GM18505 (cell line): ENCODE results near the gene IRF1.

Experiments used
- ATAC-seq: cut with Tn5 transposase; IDR thresholded peaks from one replicate; pipeline ENCODE4 v1.9.1; 2021; ENCODE audit not compliant: unreplicated experiment
- POLR2A ChIP-seq: IDR thresholded peaks from 4 replicates; pipeline ENCODE4 v1.6.1; 2011; ENCODE audit warnings: borderline replicate concordance; ENCODE audit not compliant: insufficient read depth, insufficient read length; ENCODE audit errors: extremely low read depth

Gene IRF1

DNA sequence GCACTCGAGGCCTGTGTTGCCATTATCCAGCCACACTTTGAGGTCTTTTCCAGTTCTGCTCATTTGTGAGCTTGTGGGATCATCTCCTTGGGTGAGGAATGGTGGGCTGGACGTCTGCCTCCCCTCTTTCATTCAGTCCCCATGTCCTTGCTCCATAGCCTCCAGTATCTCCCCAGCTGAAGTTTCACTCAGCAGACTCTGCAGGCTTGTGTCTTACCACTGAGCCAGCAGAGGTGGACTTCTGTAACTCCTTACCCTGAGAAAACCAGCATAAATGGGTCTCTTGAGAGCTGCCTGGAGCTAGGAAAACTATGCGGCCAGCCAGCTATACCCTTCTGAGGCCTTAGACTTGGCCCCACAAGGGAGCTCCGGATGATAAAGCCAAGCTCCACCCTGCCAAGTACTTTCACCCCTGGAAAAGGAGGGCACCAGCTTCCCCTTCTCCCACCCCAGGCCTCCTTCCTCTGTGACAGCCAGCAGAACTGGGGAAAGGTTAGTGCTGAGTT lies 12.2 kb downstream of the IRF1 start:
- ATAC-seq = no peak
- TF ChIP-seq POLR2A = no peak

DNA sequence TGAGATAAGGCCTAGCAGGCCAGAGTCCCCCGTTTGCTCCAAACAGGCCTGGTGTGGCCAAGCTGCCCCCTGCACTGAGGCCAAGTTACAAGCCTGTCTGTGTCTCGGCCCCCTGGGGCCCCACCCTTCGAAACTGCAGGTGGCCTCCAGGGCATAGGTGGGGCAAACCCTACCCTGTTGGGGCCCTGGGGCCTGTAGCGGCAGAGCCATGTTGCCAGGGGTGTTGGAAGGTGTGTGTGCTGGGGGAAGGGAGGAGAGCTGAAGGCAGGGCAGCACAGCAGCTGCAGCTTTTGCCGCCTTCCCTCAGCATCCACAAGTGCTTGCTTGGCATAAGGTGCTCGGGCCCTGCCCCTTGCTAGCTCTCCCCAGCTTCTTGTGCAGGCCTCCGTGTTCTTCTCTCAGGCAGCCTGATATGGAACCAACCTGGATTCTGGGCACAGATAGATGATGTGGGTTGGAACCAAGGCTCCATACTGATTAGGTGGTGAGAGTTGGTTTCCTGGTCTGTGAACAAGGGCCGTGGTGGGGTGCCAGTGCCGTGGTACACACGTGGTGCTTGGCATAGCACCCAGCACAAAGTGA lies 12.7 kb downstream of the IRF1 start:
- no peak for TF ChIP-seq POLR2A
- no peak for ATAC-seq

DNA sequence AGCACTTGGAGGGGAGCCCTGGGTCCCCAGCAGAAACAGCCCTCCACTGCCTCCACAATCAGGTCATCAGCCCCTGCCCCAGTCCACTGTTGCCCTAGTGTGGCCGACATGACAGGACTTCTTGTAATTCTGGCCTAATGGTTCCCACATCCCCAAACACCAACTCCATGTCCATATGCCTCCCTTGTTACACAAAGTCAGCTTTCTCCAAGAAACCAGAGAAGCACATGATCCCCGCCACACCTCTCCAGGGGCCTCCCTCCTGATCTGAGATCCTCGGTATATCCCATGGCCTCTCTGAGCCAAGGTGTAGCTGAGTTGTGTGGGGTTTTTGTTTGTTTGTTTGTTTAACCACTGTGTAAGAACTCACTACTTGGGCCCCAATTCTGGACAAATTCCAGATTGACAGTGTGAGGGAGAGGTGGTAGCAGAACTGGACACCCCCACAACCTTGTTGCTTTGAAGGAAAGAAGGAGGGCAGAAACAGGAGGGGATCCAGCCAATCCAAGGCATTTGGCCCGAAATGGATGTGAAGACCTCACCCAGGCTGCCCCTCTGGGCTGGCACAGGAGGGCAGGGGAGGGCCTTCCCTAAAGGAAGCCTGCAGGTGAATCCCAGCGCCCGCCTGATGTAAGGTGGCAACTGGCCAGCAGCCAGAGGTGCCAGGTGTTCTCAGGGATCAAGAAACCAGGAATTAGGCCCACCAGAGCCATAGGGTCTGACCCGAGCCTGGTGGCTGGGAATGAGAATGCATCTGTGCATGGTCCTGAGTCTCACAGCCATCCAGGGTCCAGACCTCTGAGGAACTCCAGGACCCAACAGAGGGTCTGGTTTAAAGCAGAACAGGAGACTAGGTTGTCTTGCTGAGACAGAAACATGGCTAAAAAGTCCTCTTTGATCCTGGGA lies 13.4 kb downstream of the IRF1 start:
- no peak for ATAC-seq
- no peak for TF ChIP-seq POLR2A

DNA sequence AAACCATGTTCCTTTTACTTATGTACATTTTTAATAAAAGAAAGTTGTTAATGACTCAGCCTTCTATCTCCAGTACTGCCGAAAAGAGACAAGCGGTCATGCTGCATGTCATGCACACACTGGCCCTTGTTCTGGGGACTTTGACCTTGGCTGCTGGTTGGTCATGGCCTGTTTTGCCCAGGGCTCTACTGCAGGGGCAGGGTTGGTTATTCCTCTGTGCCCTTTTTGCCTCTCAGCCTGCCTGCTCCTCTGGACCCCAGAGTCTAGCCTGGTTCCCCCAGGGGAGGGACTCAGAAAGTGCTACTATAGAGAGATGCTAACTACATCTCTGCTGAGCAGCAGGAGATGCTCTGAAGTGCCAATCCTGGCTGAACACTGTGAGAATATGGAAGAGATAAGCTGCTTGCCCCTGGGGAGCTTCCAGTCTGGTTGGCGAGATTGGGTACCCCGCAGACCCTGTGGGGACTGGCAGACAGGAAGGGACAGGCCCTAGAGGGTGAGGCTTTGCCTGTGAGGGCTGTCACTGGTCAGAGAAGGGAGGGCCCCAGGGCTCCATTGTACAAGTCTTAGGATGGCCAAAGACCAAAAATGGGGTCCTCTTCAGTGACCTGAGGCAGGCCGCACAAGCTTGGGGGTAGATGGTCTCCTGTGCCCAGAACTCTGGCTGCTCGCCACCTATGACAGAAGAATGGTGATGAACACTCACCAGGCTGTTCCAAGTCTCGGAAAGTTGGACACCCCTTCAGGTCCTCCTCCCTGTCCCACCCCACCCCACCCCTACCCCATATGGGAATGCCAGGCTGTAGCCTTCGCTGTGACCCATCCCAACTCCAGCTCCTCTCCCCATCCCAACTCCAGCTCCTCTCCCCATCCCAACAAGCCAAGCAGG lies 14.3 kb downstream of the IRF1 start:
- TF ChIP-seq POLR2A = no peak
- no peak for ATAC-seq

DNA sequence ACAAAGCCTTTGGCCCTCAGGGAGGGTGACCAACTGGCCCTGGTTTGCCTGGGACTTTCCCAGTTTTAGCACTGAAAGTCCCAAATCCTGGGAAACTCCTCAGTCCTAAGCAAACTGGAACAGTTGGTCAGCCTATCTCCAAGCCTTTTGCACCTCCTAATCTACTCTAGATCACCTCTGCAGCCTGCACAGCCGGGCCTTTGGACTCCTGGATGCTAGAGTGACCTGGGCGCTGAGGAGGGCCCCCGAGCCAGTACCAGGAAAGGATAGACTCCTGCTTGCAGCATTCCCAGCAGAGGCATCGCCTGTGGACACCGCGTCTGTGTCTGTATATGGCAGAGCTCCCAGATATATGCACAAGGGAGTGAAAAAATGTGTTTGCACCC lies 15.1 kb downstream of the IRF1 start:
- no peak for ATAC-seq
- TF ChIP-seq POLR2A = no peak

DNA sequence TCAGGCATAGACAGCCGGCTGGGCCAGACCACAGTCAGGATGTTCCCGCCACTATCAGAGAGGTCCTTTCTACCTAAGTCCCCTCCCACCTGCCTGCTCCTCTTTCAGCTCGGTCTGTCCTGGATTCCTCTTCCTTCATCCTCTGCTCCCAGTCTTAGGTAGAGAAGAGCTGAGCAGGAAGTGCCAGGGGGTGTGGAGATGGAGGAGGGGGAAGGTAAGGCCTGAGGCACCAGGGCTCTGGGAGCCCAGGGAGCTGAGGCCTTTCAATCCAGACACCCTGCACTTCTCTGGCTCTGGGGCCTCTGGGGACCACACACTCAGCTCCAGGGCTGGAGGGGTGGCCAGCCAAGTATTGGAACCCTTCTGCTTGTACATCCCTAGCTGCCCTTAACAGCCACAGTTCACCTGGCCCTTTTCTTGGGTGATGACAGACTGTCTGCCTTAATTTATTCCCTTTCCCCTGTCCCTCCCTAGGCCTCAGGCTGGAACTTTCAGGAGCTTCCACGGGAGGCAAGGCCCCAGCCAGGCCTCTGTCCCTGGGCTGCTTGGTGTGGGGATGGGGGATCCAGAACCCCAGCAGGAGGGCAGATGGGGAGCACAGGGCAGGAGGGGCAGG lies 15.6 kb downstream of the IRF1 start:
- ATAC-seq = no peak
- no peak for TF ChIP-seq POLR2A

DNA sequence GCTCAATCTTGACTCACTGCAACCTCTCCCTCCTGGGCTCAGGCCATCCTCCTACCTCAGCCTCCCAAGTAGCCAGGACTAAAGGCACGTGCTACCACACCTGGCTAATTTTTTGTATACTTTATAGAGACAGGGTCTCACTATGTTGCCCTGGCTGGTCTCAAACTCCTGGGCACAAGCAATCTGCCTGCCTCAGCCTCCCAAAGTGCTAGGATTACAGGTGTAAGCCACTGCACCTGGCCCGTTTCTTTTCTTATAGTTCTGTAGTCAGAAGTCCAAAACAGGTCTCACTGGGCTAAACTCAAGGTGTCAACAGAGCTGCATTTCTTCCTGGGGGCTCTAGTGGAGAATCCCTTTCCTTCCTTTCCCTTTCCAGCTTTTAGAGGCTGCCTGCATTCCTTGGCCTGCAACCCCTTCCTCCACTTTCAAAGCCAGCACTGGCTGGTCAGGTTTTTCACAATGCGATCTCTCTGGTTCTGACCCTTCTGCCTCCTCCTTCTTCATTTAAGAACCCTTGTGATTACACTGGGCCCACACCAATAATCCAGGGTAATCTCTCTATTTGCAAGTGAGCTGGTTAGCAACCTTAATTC lies 16.3 kb downstream of the IRF1 start:
- no peak for TF ChIP-seq POLR2A

DNA sequence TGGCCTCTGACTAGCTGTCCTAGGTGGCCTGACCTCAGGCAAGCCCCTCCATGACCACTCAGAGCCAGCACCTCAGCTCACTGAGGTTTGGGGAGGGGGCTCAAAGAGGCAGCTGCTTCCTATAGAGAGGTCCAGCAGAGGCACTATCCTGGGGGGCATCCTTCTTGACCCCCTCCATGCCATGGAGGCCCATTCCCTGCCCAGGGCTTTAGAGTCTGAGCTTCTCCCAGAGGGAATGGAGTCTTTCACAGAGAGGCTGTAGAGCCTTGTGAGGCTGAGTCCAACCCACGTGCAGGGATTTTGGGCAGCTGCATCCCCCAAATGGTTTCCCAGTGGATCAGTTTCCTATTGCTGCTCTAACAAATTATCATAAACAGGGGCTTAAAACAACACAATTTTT lies 16.9 kb downstream of the IRF1 start:
- TF ChIP-seq POLR2A = no peak
- ATAC-seq = no peak

More for the DNA sequence above, 16.3 kb downstream of the IRF1 start:
- ATAC-seq = no peak

DNA sequence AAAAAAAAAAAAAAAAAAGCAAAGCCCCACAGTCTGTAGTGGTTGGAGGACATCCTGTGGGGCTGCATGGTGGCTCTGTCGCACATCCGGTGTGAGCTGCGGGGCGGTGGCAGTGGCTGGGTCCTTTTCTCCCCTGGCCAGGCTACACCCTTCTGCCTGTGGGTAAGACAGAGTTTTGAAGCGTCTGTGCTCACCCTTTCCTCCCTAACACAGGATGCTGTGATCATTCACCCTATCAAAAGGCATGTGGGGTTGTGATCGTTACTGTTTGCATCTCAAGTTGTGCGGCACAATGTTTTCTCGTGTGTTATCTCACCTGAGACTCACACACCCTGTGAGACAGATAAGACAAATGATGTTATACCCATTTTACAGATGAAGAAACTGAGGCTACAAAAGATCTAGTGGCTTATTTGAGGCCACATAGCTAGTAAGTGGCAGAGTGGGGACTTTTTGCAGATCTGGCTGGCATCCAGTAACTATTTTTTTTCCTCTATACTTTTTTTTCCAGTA lies 17.5 kb downstream of the IRF1 start:
- peak; percentile 52 for TF ChIP-seq POLR2A

DNA sequence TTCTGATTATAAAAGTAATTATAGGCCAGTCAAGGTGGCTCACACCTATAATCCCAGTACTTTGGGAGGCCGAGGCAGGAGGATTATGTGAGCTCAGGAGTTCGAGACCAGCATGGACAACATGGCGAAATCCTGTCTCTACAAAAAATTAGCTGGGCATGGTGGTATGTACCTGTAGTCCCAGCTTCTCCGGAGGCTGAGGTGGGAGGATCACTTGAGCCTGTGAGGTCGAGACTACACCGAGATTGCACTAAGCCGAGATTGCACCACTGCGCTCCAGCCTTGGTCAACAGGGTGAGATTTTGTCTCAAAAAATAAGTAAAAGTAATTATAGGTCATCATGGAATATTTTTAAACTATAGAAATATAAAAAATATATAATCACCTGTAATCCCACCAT lies 18.1 kb downstream of the IRF1 start:
- no peak for ATAC-seq

More for the DNA sequence above, 17.5 kb downstream of the IRF1 start:
- peak; percentile 66 for ATAC-seq

DNA sequence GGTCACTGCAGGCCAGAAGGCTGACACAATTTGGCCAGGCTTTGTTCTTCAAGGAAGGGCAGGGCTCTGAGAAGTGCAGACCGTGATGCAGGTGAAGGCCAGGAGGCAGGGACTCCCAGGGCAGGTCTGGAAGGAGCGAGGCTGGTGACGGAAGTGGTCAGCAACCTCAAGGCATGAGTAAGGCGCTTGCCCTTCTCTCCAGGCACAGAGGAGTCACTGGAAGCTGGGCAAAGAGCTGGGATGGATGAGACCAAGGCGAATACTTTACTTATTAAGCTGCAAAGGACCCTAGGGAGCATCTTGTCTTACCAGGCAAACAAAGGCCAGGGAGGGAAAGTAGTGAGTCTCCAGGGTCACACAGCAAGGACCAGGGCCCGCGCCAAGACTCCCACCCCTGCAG lies 18.6 kb downstream of the IRF1 start:
- TF ChIP-seq POLR2A = no peak
- ATAC-seq = no peak

More for the DNA sequence above, 18.1 kb downstream of the IRF1 start:
- TF ChIP-seq POLR2A = no peak
